ENCODE measurements around the gene TMEM247.

Gene TMEM247

DNA sequence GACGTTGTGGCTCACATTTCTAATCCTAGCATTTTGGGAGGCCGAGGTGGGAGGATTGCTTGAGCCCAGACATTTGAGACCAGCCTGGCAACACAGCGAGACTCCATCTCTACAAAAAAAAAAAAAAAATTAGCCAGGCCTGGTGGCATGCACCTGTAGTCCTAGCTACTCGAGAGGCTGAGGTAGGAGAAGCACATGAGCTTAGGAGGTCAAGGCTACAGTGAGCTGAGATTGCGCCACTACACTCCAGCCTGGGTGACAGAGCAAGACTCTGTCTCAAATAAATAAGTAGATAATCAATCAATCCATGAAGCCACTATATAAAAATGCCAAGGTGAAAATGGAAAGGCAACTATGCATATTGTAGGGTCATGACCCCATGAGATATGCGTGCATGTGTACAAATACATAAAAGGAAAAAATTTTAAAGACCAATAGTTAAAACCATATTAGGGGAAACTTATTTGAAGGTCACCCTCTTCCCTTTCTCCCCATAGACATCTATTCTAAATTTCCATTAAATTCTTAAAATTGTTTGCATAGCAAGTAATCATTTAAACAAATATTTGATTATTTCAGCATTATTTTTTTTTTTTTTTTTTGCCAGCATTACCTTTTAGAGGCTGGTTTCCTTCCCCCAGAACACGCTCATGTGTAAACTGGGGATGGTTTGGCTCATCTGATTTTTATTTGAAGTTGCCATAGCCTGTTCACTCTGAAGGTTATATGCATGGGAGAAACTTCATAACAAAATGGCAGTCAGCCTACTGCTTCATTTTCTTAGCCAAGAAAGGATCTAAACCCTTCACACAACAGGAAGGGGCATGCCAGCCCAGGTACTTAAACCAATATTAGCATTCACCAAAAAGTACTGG, 37.3 kb upstream of the TMEM247 start:
- H3K9me3 ChIP-seq (ENCODE audit: severe bottlenecking), result no peaks in the 10 kb centered on the region
- DNase-seq, result no peak
- H3K36me3 ChIP-seq, result no peaks in the 10 kb centered on the region
- no peak overlapping the region for H3K4me3 ChIP-seq (ENCODE audit: low read depth, low read length)
- no peak overlapping the region for H3K27ac ChIP-seq
- TF ChIP-seq, protein P1, sequence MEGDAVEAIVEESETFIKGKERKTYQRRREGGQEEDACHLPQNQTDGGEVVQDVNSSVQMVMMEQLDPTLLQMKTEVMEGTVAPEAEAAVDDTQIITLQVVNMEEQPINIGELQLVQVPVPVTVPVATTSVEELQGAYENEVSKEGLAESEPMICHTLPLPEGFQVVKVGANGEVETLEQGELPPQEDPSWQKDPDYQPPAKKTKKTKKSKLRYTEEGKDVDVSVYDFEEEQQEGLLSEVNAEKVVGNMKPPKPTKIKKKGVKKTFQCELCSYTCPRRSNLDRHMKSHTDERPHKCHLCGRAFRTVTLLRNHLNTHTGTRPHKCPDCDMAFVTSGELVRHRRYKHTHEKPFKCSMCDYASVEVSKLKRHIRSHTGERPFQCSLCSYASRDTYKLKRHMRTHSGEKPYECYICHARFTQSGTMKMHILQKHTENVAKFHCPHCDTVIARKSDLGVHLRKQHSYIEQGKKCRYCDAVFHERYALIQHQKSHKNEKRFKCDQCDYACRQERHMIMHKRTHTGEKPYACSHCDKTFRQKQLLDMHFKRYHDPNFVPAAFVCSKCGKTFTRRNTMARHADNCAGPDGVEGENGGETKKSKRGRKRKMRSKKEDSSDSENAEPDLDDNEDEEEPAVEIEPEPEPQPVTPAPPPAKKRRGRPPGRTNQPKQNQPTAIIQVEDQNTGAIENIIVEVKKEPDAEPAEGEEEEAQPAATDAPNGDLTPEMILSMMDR (IDR thresholded peaks at IDR 0.05; ENCODE audit: low read depth, low read length), result no peak
- no peaks in the 10 kb centered on the region for H3K27me3 ChIP-seq (ENCODE audit: insufficient read depth, low read depth, severe bottlenecking)

DNA sequence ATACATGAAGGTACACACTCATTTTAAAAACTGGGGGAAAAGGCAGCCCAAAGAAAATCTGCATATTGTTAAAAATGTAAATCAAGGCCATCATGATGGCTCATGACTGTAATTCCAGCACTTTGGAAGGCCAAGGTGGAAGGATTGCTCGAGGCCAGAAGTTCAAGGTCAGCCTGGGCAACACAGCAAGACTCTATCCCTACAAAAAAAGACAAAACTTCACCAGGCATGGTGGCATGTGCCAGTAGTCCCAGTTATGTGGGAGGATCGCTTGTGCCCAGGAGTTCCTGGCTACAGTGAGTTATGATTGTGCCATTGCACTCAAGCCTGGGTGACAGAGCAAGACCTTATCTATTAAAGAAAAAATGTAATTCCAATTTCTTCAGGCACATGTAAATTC, 34.6 kb upstream of the TMEM247 start:
- H3K27me3 ChIP-seq (ENCODE audit: insufficient read depth, low read depth, severe bottlenecking), result no peaks in the 10 kb centered on the region
- H3K9me3 ChIP-seq (ENCODE audit: severe bottlenecking), result no peaks in the 10 kb centered on the region
- H3K4me3 ChIP-seq (ENCODE audit: low read depth, low read length), result no peak overlapping the region
- TF ChIP-seq, protein P1 (IDR thresholded peaks at IDR 0.05; ENCODE audit: low read depth, low read length), result no peak
- no peak overlapping the region for H3K27ac ChIP-seq
- H3K36me3 ChIP-seq, result no peaks in the 10 kb centered on the region
- no peak for DNase-seq

DNA sequence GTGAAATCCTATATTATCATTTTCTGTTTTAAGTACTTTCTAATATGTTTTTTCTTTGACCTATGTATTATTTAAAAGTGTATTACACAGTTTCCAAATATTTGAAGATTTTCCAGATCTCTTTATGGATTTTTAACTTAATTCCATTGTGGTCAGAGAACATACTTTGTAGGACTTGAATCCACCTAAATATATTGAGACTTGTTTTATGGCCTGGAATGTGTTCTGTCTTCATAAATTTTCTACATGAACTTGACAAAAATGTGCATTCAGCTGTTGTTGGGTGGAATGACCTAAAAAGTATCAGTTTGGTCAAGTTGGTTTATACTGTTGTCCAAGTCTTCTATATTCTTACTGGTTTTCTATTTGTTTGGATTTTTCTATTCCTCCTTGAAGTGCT, 33.8 kb upstream of the TMEM247 start:
- H3K27me3 ChIP-seq (ENCODE audit: insufficient read depth, low read depth, severe bottlenecking), result no peaks in the 10 kb centered on the region

DNA sequence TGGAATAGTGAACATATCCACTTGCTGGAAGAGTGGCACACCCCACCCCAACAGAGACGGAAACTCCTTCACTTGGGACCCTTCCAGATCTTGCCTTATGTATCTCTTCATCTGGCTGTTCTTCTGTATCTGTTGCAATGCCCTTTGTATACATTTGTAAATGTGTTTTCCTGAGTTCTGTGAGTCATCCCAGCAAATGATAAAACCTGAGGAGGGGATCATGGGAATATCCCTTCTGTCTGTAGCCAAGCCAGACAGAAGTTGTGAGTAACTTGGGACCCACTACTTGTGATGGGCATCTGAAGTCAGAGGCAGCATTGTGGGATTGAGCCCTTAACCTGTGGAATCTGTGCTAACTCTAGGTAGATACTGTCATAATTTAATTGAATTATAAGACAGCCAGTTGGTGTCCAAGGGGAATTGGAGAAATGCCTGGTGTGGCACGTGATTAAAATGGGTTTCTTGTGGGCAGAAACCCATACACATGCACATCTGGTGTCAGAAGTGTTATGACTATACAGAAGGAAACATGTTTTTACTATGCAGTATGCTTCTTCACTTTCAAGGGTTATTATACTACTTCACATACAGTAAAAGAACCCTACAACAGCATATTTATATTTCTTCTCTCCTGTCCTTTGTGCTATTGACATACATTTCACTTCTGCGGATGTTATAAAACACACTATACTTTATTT, 32.3 kb upstream of the TMEM247 start:
- DNase-seq, result no peak
- no peaks in the 10 kb centered on the region for H3K9me3 ChIP-seq (ENCODE audit: severe bottlenecking)
- H3K36me3 ChIP-seq, result no peaks in the 10 kb centered on the region
- no peak overlapping the region for H3K27ac ChIP-seq
- no peaks in the 10 kb centered on the region for H3K27me3 ChIP-seq (ENCODE audit: insufficient read depth, low read depth, severe bottlenecking)
- no peak overlapping the region for H3K4me3 ChIP-seq (ENCODE audit: low read depth, low read length)
- TF ChIP-seq, protein P1 (IDR thresholded peaks at IDR 0.05; ENCODE audit: low read depth, low read length), result no peak

More for the DNA sequence above, 33.8 kb upstream of the TMEM247 start:
- no peak overlapping the region for H3K4me3 ChIP-seq (ENCODE audit: low read depth, low read length)
- H3K36me3 ChIP-seq, result no peaks in the 10 kb centered on the region
- DNase-seq, result no peak
- H3K27ac ChIP-seq, result no peak overlapping the region
- TF ChIP-seq, protein P1 (IDR thresholded peaks at IDR 0.05; ENCODE audit: low read depth, low read length), result no peak
- no peaks in the 10 kb centered on the region for H3K9me3 ChIP-seq (ENCODE audit: severe bottlenecking)

DNA sequence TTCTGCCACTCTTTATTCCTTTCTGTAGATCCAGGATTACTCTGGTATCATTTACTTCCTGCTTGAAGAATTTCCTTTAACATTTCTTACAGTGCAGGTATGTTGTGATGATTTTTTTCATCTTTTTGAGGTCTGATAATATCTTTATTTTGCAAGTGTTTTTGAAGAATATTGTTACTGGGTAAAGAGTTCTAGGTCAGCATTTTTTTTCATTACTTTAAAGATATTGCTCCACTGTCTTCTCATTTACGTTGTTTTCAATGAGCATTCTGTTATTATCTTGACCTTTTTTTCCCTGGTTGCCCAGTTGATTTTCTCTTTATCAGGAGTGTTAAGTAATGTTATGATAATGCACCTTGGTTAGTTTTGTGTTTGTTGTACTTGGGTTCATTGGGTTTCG, 31.7 kb upstream of the TMEM247 start:
- H3K9me3 ChIP-seq (ENCODE audit: severe bottlenecking), result no peaks in the 10 kb centered on the region
- H3K27me3 ChIP-seq (ENCODE audit: insufficient read depth, low read depth, severe bottlenecking), result no peaks in the 10 kb centered on the region
- DNase-seq, result no peak
- no peak overlapping the region for H3K27ac ChIP-seq
- H3K4me3 ChIP-seq (ENCODE audit: low read depth, low read length), result no peak overlapping the region
- H3K36me3 ChIP-seq, result no peaks in the 10 kb centered on the region
- TF ChIP-seq, protein P1 (IDR thresholded peaks at IDR 0.05; ENCODE audit: low read depth, low read length), result no peak

Measured in WERI-Rb-1 (cell line).